Adipocyte (in vitro differentiated cells): ENCODE data around the gene TBCCD1.

ENCODE experiments used
- DNase-seq: peaks from one replicate; pipeline ENCODE4 v3.0.0-alpha.2; 2015; ENCODE audit warnings: low read depth
- H3K27me3 ChIP-seq: replicated peaks from 2 replicates; pipeline ENCODE4 v1.7.0; 2013; ENCODE audit warnings: mild to moderate bottlenecking, low read length, moderate library complexity; ENCODE audit not compliant: control insufficient read depth, insufficient read depth
- H3K36me3 ChIP-seq: 2 replicates; pipeline ENCODE4 v1.7.0; 2013; ENCODE audit warnings: low read length, mild to moderate bottlenecking, moderate library complexity; ENCODE audit not compliant: control insufficient read depth, insufficient read depth, severe bottlenecking
- H3K4me1 ChIP-seq: 2 replicates; pipeline ENCODE4 v1.7.0; 2013; ENCODE audit warnings: mild to moderate bottlenecking, low read length, moderate library complexity; ENCODE audit not compliant: control insufficient read depth, insufficient read depth
- H3K4me3 ChIP-seq: 2 replicates; pipeline ENCODE4 v1.7.0; 2013; ENCODE audit warnings: mild to moderate bottlenecking, low read length, moderate library complexity
- H3K9ac ChIP-seq: 2 replicates; pipeline ENCODE4 v1.7.0; 2013; ENCODE audit warnings: mild to moderate bottlenecking, low read length, moderate library complexity
- H3K9me3 ChIP-seq: 2 replicates; pipeline ENCODE4 v1.7.0; 2013; ENCODE audit warnings: mild to moderate bottlenecking, low read length, moderate library complexity; ENCODE audit not compliant: control insufficient read depth

TBCCD1 gene

DNA sequence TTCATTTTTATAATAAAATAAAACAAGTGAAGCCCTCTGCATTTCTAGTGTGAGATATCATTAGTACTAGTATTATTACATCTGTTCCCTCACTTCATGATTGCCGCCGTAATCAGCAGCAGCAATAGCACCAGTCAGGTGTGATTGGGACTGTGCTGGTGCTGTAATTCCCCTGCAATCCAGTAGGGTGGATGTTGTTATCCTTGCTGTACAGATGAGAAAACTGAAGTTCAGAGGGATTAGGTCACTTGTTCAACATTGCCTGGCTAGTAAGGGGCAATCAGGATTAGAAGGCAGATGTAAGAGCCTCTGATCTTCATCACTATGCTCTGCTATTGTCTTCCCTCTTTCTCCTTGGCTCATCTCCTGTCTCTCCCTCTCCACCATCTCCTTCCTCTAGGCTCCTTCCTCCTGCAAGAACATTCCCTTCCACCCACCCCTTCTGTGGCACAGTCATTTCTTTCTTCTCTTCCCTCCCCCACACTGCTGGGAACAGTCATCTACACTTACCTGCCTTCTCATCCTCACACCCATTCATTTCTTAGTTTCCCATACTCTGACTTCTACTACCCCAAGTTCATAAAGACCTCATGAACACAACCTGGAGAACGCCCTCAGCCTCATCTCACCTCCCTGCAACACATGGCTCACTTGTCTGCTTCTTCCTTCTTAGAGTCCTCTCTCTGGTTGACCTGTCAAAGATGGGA is 52.7 kb downstream of the TBCCD1 start:
- Histone ChIP-seq H3K9ac (no peak overlapping the region), H3K4me1 (no peaks in the 10 kb centered on the region), H3K4me3 (no peak overlapping the region), H3K27me3 (peaks cover 75% of the 10 kb centered on the region), H3K9me3 (peaks cover 11% of the 10 kb centered on the region), H3K36me3 (no peaks in the 10 kb centered on the region)
- DNase-seq: no peak

DNA sequence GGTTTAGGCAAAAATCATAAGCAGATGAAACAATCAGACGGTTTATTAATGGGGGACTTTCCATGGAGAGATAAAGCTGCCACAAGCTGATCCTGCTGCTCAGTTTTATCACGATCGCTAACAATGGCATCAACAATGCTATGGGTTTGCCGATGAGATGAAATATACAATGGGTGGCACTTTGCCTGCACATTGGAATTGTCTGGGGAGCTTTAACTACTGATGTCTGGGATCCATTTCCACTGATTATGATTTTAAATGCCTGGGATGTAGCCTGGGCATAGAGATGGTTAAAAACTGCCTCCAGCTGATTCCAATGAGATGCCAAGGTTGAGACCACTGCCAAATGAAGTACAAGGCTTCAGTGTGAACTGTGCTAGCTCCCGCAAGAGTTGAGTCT is 53.8 kb downstream of the TBCCD1 start:
- no peak overlapping the region for H3K9ac ChIP-seq
- no peaks in the 10 kb centered on the region for H3K4me1 ChIP-seq
- no peak overlapping the region for H3K4me3 ChIP-seq
- DNase-seq: no peak
- H3K9me3 ChIP-seq: peaks cover 11% of the 10 kb centered on the region
- peaks cover 75% of the 10 kb centered on the region for H3K27me3 ChIP-seq
- no peaks in the 10 kb centered on the region for H3K36me3 ChIP-seq

DNA sequence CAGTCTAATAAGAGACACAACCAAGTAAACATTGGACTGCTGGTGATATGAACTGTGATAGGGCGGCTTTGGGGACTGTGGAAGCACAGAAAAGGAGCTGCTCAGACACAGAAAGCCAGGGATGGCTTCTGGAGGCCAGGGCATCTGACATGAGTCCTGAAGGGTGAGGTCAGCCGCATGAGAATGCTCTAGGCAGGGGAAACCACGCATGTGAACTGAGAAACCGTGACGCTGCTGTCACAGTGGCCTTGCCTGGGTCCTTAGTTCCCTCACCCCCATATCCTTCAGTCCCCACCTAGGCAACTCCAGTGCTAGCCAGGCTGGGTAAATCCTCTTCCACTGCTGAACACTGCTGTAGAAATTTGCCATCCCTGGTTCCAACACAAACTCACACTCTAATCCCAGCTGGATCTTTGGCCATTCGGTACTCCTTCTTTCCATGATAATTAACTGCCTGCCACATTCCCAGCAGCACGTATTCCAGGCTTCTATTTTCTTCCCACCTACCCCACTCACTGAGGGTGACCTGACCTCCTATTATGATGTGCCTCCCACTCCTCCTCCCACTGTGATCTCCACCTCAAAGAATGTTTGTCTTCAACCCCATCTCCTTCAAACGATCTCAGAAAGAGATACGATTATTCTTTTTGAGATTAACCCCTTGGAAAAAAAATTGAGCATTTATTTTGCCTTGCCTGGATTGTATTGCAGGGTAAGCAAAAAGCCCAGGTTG is 54.4 kb downstream of the TBCCD1 start:
- Histone ChIP-seq H3K4me1 (no peaks in the 10 kb centered on the region), H3K9ac (no peak overlapping the region), H3K4me3 (no peak overlapping the region), H3K36me3 (no peaks in the 10 kb centered on the region), H3K27me3 (peaks cover 70% of the 10 kb centered on the region), H3K9me3 (peaks cover 11% of the 10 kb centered on the region)
- DNase-seq: no peak

DNA sequence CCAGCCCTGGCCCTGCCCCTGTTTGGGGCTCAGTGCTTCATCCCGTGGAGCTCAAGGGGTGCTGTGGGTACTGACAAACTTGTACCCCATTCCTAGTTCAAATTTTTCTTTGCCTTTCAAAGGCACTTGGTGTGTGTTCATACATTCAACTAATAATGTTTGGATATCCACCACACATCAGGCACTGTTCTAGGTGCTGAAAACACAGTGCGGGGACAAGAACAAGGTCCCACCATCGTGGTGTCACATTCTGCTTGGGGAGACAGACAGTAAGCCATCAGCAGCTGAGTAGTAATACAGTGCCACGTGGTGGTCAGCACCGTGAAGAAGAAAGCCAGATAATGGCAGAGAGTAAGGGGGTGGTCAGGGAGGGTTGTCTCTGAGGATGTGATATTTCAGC is 55.4 kb downstream of the TBCCD1 start:
- no peaks in the 10 kb centered on the region for H3K36me3 ChIP-seq
- peaks cover 3% of the 10 kb centered on the region for H3K9me3 ChIP-seq
- no peak for DNase-seq
- no peak overlapping the region for H3K4me3 ChIP-seq
- H3K4me1 ChIP-seq: no peaks in the 10 kb centered on the region
- H3K27me3 ChIP-seq: peaks cover 70% of the 10 kb centered on the region
- H3K9ac ChIP-seq: no peak overlapping the region

DNA sequence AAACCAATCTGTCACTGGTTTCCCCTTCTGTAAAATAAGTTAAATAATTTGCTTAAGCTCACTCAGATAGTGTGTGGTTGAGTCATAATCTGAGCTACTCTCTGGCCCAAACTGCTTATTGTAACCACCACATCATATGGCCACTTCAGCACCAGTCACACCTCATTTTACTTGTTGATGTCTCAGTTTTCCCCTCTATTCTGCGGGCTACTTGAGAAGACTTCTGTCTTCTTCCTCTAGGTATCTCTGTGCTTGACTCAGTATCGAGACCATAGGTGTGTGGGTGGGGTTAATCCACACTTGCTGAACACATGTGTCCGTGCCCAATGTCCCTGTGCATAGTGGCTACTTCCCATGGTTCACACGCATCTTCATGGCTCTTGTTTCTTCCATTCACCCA is 55.9 kb downstream of the TBCCD1 start:
- Histone ChIP-seq H3K4me3 (no peak overlapping the region), H3K4me1 (peaks cover 2% of the 10 kb centered on the region), H3K9me3 (no peaks in the 10 kb centered on the region), H3K27me3 (peaks cover 72% of the 10 kb centered on the region), H3K36me3 (no peaks in the 10 kb centered on the region), H3K9ac (no peak overlapping the region)
- no peak for DNase-seq

DNA sequence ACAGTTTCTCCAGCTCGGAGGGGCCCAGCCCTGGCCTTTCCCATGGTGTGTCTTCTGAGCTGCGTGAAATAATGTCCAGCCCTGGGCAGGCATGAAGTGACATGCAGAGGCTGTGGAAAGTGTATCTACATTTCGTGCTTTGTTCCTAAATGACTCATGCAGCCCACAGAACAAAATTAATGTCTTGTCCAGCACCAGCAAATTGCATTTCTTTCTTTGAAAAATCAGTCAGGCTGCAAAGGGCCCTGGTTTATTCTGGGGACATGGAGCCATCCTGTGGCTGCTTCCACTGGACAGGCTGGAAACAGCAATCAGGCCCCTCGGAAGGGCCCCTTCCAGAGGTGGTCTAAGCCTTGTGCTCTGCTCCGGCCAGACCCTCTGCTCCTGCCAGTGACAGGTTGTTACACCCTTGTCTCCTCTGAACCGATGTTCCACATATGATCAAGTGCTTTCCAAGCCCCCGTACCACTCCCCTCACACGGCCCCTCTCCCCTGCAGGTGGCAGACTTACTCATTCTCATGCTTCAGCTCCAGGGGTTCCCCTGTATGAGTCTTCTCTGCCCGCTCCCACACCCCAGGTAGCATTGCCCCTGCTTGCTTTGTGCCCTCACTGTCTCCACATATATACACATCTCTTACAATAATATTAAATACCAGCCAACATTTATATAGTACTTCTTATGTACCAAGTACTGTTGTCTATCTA is 56.6 kb downstream of the TBCCD1 start:
- Histone ChIP-seq H3K36me3 (no peaks in the 10 kb centered on the region), H3K4me3 (no peak overlapping the region), H3K9me3 (no peaks in the 10 kb centered on the region), H3K27me3 (peaks cover 72% of the 10 kb centered on the region), H3K9ac (no peak overlapping the region), H3K4me1 (peaks cover 5% of the 10 kb centered on the region)
- no peak for DNase-seq

DNA sequence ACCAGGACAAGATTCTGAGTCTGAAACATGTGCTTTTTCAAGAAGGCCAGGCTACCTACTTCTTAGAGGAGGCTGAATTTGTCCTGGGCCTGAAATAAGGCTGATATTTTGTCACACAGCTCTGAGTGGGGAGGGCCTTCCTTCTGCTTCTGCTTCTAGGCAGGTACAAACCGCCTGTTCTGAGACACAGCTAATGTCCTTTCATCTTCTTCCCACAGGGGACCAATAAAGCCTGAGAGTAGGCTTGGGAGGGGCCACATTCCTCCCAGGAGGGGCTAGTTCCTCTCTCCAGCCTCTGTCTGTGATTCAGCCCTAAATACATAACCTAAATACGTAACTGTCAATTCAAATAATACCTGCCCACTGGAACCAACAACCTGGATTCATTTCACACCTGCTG is 57.7 kb downstream of the TBCCD1 start:
- Histone ChIP-seq H3K36me3 (no peaks in the 10 kb centered on the region), H3K9me3 (no peaks in the 10 kb centered on the region), H3K4me1 (peaks cover 5% of the 10 kb centered on the region), H3K27me3 (peaks cover 68% of the 10 kb centered on the region), H3K4me3 (no peak overlapping the region), H3K9ac (no peak overlapping the region)
- no peak for DNase-seq

DNA sequence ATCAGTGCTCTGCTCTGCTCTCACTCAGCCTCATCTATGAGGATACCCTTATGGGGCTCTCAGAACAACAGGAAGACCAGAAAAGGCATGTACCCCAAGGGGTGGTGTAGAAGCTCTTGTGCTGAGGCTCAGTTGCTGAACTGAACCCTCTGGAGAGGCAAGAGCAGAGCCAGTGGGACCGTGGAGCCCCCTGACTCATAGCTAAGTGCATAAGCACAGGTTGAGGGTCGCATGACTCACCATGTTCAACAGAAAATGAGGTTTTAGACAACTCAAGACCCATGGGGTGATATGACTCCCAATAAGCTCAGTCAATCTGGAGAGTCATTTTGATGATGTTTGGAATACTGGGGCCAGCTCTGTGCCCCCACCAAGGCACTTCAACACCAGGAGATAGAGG is 60.3 kb downstream of the TBCCD1 start:
- no peak for DNase-seq
- Histone ChIP-seq H3K36me3 (no peaks in the 10 kb centered on the region), H3K27me3 (peaks cover 66% of the 10 kb centered on the region), H3K9me3 (no peaks in the 10 kb centered on the region), H3K9ac (no peak overlapping the region), H3K4me1 (peaks cover 5% of the 10 kb centered on the region), H3K4me3 (no peak overlapping the region)

DNA sequence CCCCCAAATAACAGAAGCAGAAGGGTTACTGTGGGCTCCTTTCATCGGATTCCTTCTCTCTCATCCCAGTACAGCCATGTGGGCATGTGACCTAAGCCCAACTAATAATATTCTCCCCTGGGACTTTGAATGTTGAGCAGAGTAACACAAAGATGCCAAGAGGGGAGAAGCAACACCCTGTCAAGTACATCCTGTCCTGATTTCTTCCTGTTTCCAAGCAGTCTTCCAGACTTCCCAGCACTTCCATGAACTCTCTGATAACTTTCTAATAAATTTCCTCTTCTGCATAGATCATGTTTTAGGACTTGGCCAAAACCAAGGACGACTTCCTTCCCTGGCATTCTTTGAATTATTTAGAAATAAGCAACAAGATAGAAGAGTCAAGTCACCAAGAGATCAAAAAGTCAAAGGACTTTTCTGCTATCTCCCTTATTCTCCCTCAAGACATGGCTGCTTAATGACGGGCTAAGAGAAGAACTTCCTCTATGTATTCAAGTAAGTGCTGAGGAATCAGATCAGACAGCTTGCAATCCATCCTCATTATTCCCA is 60.9 kb downstream of the TBCCD1 start:
- no peaks in the 10 kb centered on the region for H3K9me3 ChIP-seq
- H3K27me3 ChIP-seq: peaks cover 64% of the 10 kb centered on the region
- no peaks in the 10 kb centered on the region for H3K36me3 ChIP-seq
- peaks cover 5% of the 10 kb centered on the region for H3K4me1 ChIP-seq
- no peak overlapping the region for H3K9ac ChIP-seq
- DNase-seq: no peak
- H3K4me3 ChIP-seq: no peak overlapping the region

DNA sequence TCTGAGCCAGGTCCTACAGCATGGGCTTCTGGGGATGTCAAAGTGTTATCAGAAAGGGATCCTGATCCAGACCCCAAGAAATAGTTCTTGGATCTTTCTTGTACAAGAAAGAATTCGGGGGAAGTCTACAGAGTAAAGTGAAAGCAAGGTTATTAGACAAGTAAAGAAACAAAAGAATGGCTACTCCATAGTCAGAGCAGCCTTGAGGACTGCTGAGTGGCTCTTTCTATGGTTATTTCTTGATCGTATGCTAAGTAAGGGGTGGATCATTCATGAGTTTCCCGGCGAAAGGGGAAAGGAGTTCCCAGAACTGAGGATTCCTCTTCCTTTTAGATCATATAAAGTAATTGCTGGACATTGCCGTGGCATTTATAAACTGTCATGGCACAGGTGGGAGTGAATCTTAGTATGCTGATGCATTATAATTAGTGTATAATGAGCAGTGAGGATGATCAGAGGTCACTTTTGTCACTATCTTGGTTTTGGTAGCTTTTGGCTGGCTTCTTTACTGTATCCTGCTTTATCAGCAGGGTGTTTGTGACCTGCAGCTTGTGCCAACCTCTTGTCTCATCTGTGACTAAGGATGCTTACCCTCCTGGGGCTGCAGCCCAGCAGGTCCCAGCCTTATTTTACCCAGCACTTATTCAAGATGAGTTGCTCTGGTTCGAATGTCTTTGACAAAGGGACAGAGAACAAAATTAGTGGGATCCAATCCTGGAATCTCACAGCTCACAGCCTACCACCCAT is 64.0 kb downstream of the TBCCD1 start:
- H3K9ac ChIP-seq: no peak overlapping the region
- H3K36me3 ChIP-seq: no peaks in the 10 kb centered on the region
- peaks cover 5% of the 10 kb centered on the region for H3K4me1 ChIP-seq
- H3K4me3 ChIP-seq: peak overlapping the region; percentile 5
- no peak for DNase-seq
- peaks cover 8% of the 10 kb centered on the region for H3K9me3 ChIP-seq
- peaks cover 47% of the 10 kb centered on the region for H3K27me3 ChIP-seq
